ENCODE measurements around the gene ZBED2. TPM values are rescaled to one million over a fixed set of nuclear protein-coding genes. Genes with fewer than 3 reads are reported as not detected.

ZBED2 gene
- total RNA-seq, 1 experiment from 2014 or later, result 0.07 TPM

DNA sequence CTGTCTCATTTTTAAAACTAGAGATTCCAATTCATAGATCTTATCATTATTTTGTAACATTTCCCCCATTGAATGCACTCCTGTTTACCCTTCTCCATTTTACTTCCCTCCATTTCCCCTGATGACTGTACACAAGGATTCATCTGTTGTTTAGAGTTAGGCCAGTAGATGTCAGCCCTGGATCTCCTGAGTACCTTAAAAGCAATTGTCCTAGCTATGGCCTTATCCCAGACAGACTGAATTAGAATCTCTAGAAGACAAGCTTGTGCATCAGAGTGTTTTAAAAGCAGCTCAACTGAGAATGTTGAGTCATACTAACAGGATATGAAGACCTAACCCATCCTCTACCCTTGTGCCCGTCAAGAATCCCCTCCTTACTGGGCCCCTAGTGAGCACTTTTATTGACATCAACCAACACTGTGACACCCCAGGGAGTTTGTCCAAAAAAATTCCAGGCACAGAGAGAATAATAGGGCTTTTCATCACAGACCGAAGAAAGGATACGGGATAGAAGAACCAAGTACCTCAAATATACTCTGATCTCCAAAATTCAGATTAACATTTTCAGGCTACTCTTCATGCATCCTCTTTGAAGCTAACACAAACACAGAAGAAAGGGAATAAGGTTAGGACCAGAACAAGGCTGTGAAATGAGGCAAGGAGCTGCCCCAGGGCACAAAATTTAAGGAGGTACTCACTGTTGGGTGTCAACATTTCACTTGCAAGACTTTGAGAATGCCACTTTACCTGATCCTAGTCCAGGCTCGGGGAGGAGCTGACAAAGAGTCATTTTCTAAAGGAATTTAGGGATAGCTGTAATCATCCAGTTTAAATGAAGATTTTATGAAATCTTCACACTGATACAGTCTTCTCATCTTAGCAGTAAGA, 17.1 kb downstream of the ZBED2 start:
- peak; percentile 95 for ATAC-seq
- peaks cover 8% of the 10 kb centered on the region for H3K9me3 Mint-ChIP-seq
- no peak overlapping the region for H3K4me3 Mint-ChIP-seq
- peaks cover 4% of the 10 kb centered on the region for H3K36me3 Mint-ChIP-seq
- H3K4me1 Mint-ChIP-seq, result no peaks in the 10 kb centered on the region
- TF ChIP-seq IRF2 (CRISPR knock-in tag; IDR thresholded peaks at IDR 0.05; ENCODE audit: borderline replicate concordance, low read depth) (no peak), ATF1 (CRISPR knock-in tag; IDR thresholded peaks at IDR 0.05) (no peak), RORB (CRISPR knock-in tag; IDR thresholded peaks at IDR 0.05) (no peak)
- TF ChIP-seq, protein P1, sequence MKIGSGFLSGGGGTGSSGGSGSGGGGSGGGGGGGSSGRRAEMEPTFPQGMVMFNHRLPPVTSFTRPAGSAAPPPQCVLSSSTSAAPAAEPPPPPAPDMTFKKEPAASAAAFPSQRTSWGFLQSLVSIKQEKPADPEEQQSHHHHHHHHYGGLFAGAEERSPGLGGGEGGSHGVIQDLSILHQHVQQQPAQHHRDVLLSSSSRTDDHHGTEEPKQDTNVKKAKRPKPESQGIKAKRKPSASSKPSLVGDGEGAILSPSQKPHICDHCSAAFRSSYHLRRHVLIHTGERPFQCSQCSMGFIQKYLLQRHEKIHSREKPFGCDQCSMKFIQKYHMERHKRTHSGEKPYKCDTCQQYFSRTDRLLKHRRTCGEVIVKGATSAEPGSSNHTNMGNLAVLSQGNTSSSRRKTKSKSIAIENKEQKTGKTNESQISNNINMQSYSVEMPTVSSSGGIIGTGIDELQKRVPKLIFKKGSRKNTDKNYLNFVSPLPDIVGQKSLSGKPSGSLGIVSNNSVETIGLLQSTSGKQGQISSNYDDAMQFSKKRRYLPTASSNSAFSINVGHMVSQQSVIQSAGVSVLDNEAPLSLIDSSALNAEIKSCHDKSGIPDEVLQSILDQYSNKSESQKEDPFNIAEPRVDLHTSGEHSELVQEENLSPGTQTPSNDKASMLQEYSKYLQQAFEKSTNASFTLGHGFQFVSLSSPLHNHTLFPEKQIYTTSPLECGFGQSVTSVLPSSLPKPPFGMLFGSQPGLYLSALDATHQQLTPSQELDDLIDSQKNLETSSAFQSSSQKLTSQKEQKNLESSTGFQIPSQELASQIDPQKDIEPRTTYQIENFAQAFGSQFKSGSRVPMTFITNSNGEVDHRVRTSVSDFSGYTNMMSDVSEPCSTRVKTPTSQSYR (CRISPR knock-in tag; IDR thresholded peaks at IDR 0.05), result no peak
- TF ChIP-seq, protein P2, sequence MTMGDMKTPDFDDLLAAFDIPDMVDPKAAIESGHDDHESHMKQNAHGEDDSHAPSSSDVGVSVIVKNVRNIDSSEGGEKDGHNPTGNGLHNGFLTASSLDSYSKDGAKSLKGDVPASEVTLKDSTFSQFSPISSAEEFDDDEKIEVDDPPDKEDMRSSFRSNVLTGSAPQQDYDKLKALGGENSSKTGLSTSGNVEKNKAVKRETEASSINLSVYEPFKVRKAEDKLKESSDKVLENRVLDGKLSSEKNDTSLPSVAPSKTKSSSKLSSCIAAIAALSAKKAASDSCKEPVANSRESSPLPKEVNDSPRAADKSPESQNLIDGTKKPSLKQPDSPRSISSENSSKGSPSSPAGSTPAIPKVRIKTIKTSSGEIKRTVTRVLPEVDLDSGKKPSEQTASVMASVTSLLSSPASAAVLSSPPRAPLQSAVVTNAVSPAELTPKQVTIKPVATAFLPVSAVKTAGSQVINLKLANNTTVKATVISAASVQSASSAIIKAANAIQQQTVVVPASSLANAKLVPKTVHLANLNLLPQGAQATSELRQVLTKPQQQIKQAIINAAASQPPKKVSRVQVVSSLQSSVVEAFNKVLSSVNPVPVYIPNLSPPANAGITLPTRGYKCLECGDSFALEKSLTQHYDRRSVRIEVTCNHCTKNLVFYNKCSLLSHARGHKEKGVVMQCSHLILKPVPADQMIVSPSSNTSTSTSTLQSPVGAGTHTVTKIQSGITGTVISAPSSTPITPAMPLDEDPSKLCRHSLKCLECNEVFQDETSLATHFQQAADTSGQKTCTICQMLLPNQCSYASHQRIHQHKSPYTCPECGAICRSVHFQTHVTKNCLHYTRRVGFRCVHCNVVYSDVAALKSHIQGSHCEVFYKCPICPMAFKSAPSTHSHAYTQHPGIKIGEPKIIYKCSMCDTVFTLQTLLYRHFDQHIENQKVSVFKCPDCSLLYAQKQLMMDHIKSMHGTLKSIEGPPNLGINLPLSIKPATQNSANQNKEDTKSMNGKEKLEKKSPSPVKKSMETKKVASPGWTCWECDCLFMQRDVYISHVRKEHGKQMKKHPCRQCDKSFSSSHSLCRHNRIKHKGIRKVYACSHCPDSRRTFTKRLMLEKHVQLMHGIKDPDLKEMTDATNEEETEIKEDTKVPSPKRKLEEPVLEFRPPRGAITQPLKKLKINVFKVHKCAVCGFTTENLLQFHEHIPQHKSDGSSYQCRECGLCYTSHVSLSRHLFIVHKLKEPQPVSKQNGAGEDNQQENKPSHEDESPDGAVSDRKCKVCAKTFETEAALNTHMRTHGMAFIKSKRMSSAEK (CRISPR knock-in tag; IDR thresholded peaks at IDR 0.05; ENCODE audit: borderline replicate concordance), result no peak
- no peak for DNase-seq (ENCODE audit: low spot score)
- CTCF ChIA-PET, result interaction anchor here (0.7 to 2.1 kb wide), 14 partner anchors 11 to 435 kb away, joined by 3 to 19 read pairs (median 4); partner anchors contain the start of gene ABHD10
- no peaks in the 10 kb centered on the region; the same call in 1 of the 2 replicates for H3K27me3 Mint-ChIP-seq (ENCODE audit: low read depth)
- H3K27ac Mint-ChIP-seq, result no peak overlapping the region
- POLR2A ChIA-PET, result no interaction called here

DNA sequence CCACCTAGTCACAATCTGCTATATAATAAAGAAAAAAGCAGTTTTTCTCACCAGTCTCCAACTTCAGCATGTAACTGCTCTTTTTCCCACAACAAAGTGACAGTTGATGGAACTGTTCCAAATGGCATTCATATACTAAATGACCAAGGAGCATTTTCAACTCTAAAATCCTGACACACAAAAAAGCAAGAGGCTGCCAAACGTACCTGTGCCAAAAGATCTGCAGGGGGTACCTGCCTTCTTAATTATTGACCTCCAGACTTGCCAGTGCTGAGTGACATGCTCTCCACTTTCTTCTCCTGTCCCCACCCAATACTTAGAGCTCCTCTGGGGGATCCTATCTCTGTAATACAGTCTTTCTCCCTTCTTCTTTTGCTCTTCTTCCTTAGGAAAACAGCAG, 18.0 kb downstream of the ZBED2 start:
- TF ChIP-seq ESRRA (CRISPR knock-in tag; IDR thresholded peaks at IDR 0.05; ENCODE audit: borderline replicate concordance), result no peak
- no peak for TF ChIP-seq ATF6 (CRISPR knock-in tag; IDR thresholded peaks at IDR 0.05)
- TF ChIP-seq, protein P3, sequence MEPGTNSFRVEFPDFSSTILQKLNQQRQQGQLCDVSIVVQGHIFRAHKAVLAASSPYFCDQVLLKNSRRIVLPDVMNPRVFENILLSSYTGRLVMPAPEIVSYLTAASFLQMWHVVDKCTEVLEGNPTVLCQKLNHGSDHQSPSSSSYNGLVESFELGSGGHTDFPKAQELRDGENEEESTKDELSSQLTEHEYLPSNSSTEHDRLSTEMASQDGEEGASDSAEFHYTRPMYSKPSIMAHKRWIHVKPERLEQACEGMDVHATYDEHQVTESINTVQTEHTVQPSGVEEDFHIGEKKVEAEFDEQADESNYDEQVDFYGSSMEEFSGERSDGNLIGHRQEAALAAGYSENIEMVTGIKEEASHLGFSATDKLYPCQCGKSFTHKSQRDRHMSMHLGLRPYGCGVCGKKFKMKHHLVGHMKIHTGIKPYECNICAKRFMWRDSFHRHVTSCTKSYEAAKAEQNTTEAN (CRISPR knock-in tag; IDR thresholded peaks at IDR 0.05), result no peak
- TF ChIP-seq ZNF121 (CRISPR knock-in tag; IDR thresholded peaks at IDR 0.05), result no peak
- TF ChIP-seq, protein P4, sequence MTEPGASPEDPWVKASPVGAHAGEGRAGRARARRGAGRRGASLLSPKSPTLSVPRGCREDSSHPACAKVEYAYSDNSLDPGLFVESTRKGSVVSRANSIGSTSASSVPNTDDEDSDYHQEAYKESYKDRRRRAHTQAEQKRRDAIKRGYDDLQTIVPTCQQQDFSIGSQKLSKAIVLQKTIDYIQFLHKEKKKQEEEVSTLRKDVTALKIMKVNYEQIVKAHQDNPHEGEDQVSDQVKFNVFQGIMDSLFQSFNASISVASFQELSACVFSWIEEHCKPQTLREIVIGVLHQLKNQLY (CRISPR knock-in tag; IDR thresholded peaks at IDR 0.05), result no peak
- TF ChIP-seq USF1 (CRISPR knock-in tag; IDR thresholded peaks at IDR 0.05), result no peak
- ChIA-PET CTCF (interaction anchor here (1.3 to 2.1 kb wide), 6 partner anchors 14 to 436 kb away, joined by 3 to 19 read pairs (median 8); no protein-coding TSS in a partner anchor), POLR2A (no interaction called here)
- no peaks in the 10 kb centered on the region for H3K4me1 Mint-ChIP-seq
- H3K27me3 Mint-ChIP-seq (ENCODE audit: low read depth), result no peaks in the 10 kb centered on the region; the same call in 1 of the 2 replicates
- no peaks in the 10 kb centered on the region for H3K9me3 Mint-ChIP-seq
- no peak overlapping the region for H3K4me3 Mint-ChIP-seq
- DNase-seq (ENCODE audit: low spot score) (no peak), ATAC-seq (no peak)
- no peaks in the 10 kb centered on the region for H3K36me3 Mint-ChIP-seq
- no peak overlapping the region for H3K27ac Mint-ChIP-seq

Data from WTC11 (cell line).